Endothelial cell of umbilical vein (primary cell): ENCODE measurements around the gene UNC5A. TPM values are rescaled to one million over a fixed set of nuclear protein-coding genes. Genes with fewer than 3 reads are reported as not detected.

Experiments
- BruUV-seq: library from RNA; stranded (reverse); fragments of 400-500 nt; replicated peaks from 2 replicates; lab custom pipeline; 2021; lab: Mats Ljungman, UMichigan
- CTCF ChIA-PET: fragments of 300-600, 350-600 bp; sonication (Branson Sonifier 250); formaldehyde crosslinking; loops from one replicate; lab custom pipeline; 2021; ENCODE audit warnings: antibody characterized with exemption, inconsistent platforms; lab: Charles Lee
- POLR2A ChIA-PET: fragments of 300-600, 350-600 bp; sonication (Branson Sonifier 250); formaldehyde crosslinking; loops from one replicate; lab custom pipeline; 2021; ENCODE audit warnings: antibody characterized with exemption, inconsistent platforms; lab: Charles Lee
- DNase-seq: peaks from one replicate; pipeline ENCODE4 v3.0.0-alpha.2; 2011; ENCODE audit warnings: low read depth, low spot score
- FAIRE-seq: peaks from 2 replicates; lab custom pipeline; 2011; peaks lifted over from hg19 to GRCh38; lab: Jason Lieb, UNC
- H2AFZ ChIP-seq: 2 replicates; pipeline ENCODE4 v1.6.0; 2012; ENCODE audit warnings: low read depth, low read length, control low read depth, inconsistent platforms
- H3K27ac ChIP-seq: 2 replicates; pipeline ENCODE4 v1.5.1; 2011; ENCODE audit warnings: low read depth, mild to moderate bottlenecking, control low read depth, low read length, moderate library complexity; ENCODE audit not compliant: insufficient read depth
- H3K27me3 ChIP-seq, 2 experiments: 2 replicates each; pipeline versions ENCODE4 v1.6.0 to v1.6.1; 2011; ENCODE audit warnings: low read length in 2 of 2, mixed read lengths in 1 of 2; ENCODE audit not compliant: control insufficient read depth in 2 of 2, insufficient read depth in 2 of 2
- H3K36me3 ChIP-seq, 2 experiments: 2 replicates in 1 of 2; 3 replicates in 1 of 2; pipeline ENCODE4 v1.5.1; 2011; ENCODE audit warnings: low read length in 2 of 2, mild to moderate bottlenecking in 1 of 2, moderate library complexity in 1 of 2; ENCODE audit not compliant: control insufficient read depth in 2 of 2, insufficient read depth in 2 of 2; ENCODE audit errors: extremely low read depth in 1 of 2
- H3K4me1 ChIP-seq: 3 replicates; pipeline ENCODE4 v1.5.1; 2011; ENCODE audit warnings: mild to moderate bottlenecking, low read length; ENCODE audit not compliant: control insufficient read depth, insufficient read depth; ENCODE audit errors: extremely low read depth
- H3K4me2 ChIP-seq: 2 replicates; pipeline ENCODE4 v1.6.1; 2011; ENCODE audit warnings: low read length, control low read depth, mixed read lengths; ENCODE audit not compliant: insufficient read depth
- H3K4me3 ChIP-seq, 3 experiments: fragments of 200-600 bp in 1 of 3; sonication (generic), shearing (Covaris generic) in 1 of 3; replicated peaks in 1 of 3; 2 replicates each; pipeline ENCODE4 v1.5.1; 2011 to 2016; ENCODE audit warnings: control low read depth in 3 of 3, low read length in 3 of 3, mild to moderate bottlenecking in 2 of 3, inconsistent platforms in 1 of 3, low read depth in 1 of 3, moderate library complexity in 1 of 3; ENCODE audit not compliant: insufficient read depth in 1 of 3
- H3K79me2 ChIP-seq: 2 replicates; pipeline ENCODE4 v1.6.0; 2012; ENCODE audit warnings: low read length, inconsistent platforms; ENCODE audit not compliant: control insufficient read depth, insufficient read depth
- H3K9ac ChIP-seq: replicated peaks from 2 replicates; pipeline ENCODE3; 2011; ENCODE audit warnings: low read length, control low read depth; ENCODE audit not compliant: insufficient read depth; ENCODE audit errors: extremely low read depth
- H3K9me1 ChIP-seq: replicated peaks from 3 replicates; pipeline ENCODE4 v1.6.0; 2011; ENCODE audit warnings: mild to moderate bottlenecking, low read length; ENCODE audit not compliant: control insufficient read depth, insufficient read depth; ENCODE audit errors: extremely low read depth
- H3K9me3 ChIP-seq: replicated peaks from 2 replicates; pipeline ENCODE4 v1.5.1; 2012; ENCODE audit warnings: low read length, inconsistent platforms; ENCODE audit not compliant: control insufficient read depth, insufficient read depth
- H4K20me1 ChIP-seq: replicated peaks from 2 replicates; pipeline ENCODE3; 2011; ENCODE audit warnings: mild to moderate bottlenecking, low read length; ENCODE audit not compliant: control insufficient read depth, insufficient read depth; ENCODE audit errors: extremely low read depth
- EZH2 ChIP-seq: IDR thresholded peaks from 2 replicates; pipeline ENCODE4 v1.6.1; 2012; ENCODE audit warnings: borderline replicate concordance, low read depth, mild to moderate bottlenecking, moderate library complexity, low read length, inconsistent platforms; ENCODE audit not compliant: severe bottlenecking
- FOS ChIP-seq: IDR thresholded peaks from 2 replicates; pipeline ENCODE4 v1.6.1; 2011; ENCODE audit warnings: mild to moderate bottlenecking, low read length, moderate library complexity, borderline replicate concordance; ENCODE audit not compliant: insufficient read depth
- GATA2 ChIP-seq: IDR thresholded peaks from 2 replicates; pipeline ENCODE4 v1.7.0; 2011; ENCODE audit warnings: low read depth, mild to moderate bottlenecking, moderate library complexity, mixed read lengths, low read length; ENCODE audit not compliant: insufficient read length, insufficient read depth
- JUN ChIP-seq: IDR thresholded peaks from 2 replicates; pipeline ENCODE4 v1.6.1; 2011; ENCODE audit warnings: borderline replicate concordance, low read depth; ENCODE audit not compliant: insufficient read length, insufficient read depth
- MYC ChIP-seq: IDR thresholded peaks from one replicate; pipeline ENCODE4 v1.6.1; 2011; ENCODE audit warnings: mild to moderate bottlenecking, low read depth, low read length
- POLR2A ChIP-seq: IDR thresholded peaks from 2 replicates; pipeline ENCODE4 v1.6.1; 2012; ENCODE audit warnings: low read depth, mild to moderate bottlenecking, control low read depth, low read length
- POLR2AphosphoS5 ChIP-seq: IDR thresholded peaks from 2 replicates; pipeline ENCODE4 v1.6.1; 2012; ENCODE audit warnings: low read depth, mild to moderate bottlenecking, control low read depth, low read length, moderate library complexity; ENCODE audit not compliant: insufficient read depth
- dilution Hi-C: fragments of 300-500 bp; cut with MboI; formaldehyde crosslinking; loops from one replicate; pipeline ENCODE4 v1.15.0; 2019; ENCODE audit warnings: low sequenced_read_pairs; ENCODE audit not compliant: extremely low pct_ligation_motif_present
- intact Hi-C: fragments of 100-400 bp; cut with micrococcal nuclease; formaldehyde crosslinking; loops from one replicate; pipeline ENCODE4 v1.10.0; 2022
- polyA plus RNA-seq, 4 experiments: library from polyadenylated mRNA; depleted of rRNA in 3 of 4; stranded (reverse) in 3 of 4; unstranded in 1 of 4; fragments of >200 nt; gene quantifications; 2 replicates each; pipeline versions ENCODE4 v1.2.1 to v1.2.3, GENCODE V29; 2011 to 2012; ENCODE audit warnings: missing spikeins in 1 of 4
- total RNA-seq: library from RNA; stranded (reverse); gene quantifications from 2 replicates; pipeline ENCODE4 v1.2.3, GENCODE V29; 2021
- TF ChIP-seq, protein P1 (sequence below): IDR thresholded peaks from 2 replicates; pipeline ENCODE4 v1.6.1; 2011; ENCODE audit not compliant: insufficient read depth, insufficient read length
- TF ChIP-seq, protein P2 (sequence below), 2 donors: IDR thresholded peaks; 1 replicate in 1 of 2; 2 replicates in 1 of 2; pipeline ENCODE4 v1.5.1; 2011; ENCODE audit warnings: low read length in 2 of 2, mild to moderate bottlenecking in 2 of 2, moderate library complexity in 2 of 2, control low read depth in 1 of 2, inconsistent platforms in 1 of 2, low read depth in 1 of 2; ENCODE audit not compliant: insufficient read depth in 1 of 2; ENCODE audit errors: extremely low read depth in 1 of 2

The UNC5A gene
- total and polyA plus RNA-seq, 2 donors (not counting 3 experiments of a cell fraction or from before 2014, with no cell fraction given) = 0.08 to 0.22 TPM

DNA sequence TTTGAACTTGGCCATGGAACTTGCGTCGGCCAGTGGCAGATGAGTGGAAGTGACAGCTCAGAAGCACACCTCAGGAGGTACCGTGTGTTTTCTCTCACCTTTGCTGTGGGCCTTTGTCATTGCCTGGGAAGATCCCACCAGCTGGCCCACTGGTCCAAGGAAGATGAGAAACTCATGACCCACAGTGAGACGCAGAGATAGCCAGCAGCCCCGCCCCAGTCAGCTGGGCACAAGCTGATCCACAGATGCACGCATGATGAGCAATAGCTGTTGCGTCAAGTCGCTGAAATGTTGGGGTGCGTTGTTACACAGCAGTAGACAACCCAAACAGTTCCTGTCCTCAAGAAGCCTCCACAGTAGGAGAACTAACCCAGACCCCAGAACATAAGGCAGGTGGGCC, 30.8 kb upstream of the UNC5A start:
- no peak for FAIRE-seq
- no peak overlapping the region for H3K4me3 ChIP-seq

More for the DNA sequence above, 30.8 kb upstream of the UNC5A start:
- no peak overlapping the region for H3K9ac ChIP-seq
- ChIA-PET CTCF (interaction anchor here (1.0 kb wide), 1 partner anchor 13 kb away, joined by 3 read pairs; no protein-coding TSS in a partner anchor), POLR2A (no interaction called here)
- no peak overlapping the region for H2AFZ ChIP-seq
- H3K9me1 ChIP-seq = no peaks in the 10 kb centered on the region
- H3K4me1 ChIP-seq = peaks cover 9% of the 10 kb centered on the region
- no peaks in the 10 kb centered on the region for H4K20me1 ChIP-seq
- no peaks in the 10 kb centered on the region for H3K9me3 ChIP-seq
- no peaks in the 10 kb centered on the region for H3K79me2 ChIP-seq
- H3K36me3 ChIP-seq = no peaks in the 10 kb centered on the region
- H3K27me3 ChIP-seq = peaks cover 0 to 3% of the 10 kb centered on the region in 2 experiments
- H3K4me2 ChIP-seq = no peak overlapping the region
- no peak overlapping the region for H3K27ac ChIP-seq
- no TSS peak for BruUV-seq
- DNase-seq = no peak
- TF ChIP-seq POLR2AphosphoS5 (no peak), EZH2 (no peak), JUN (no peak), MYC (no peak), FOS (no peak), POLR2A (no peak), GATA2 (no peak)
- TF ChIP-seq, protein P1, sequence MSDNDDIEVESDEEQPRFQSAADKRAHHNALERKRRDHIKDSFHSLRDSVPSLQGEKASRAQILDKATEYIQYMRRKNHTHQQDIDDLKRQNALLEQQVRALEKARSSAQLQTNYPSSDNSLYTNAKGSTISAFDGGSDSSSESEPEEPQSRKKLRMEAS = no peak
- TF ChIP-seq, protein P2, sequence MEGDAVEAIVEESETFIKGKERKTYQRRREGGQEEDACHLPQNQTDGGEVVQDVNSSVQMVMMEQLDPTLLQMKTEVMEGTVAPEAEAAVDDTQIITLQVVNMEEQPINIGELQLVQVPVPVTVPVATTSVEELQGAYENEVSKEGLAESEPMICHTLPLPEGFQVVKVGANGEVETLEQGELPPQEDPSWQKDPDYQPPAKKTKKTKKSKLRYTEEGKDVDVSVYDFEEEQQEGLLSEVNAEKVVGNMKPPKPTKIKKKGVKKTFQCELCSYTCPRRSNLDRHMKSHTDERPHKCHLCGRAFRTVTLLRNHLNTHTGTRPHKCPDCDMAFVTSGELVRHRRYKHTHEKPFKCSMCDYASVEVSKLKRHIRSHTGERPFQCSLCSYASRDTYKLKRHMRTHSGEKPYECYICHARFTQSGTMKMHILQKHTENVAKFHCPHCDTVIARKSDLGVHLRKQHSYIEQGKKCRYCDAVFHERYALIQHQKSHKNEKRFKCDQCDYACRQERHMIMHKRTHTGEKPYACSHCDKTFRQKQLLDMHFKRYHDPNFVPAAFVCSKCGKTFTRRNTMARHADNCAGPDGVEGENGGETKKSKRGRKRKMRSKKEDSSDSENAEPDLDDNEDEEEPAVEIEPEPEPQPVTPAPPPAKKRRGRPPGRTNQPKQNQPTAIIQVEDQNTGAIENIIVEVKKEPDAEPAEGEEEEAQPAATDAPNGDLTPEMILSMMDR (IDR thresholded peaks at IDR 0.05; ENCODE audit: extremely low read depth in 1 of 2, insufficient read depth in 1 of 2, low read depth in 1 of 2, low read length in 2 of 2) = no peak
- dilution Hi-C loops = no loop called here
- intact Hi-C loops = no loop called here
